ENCODE data around the gene OR51S1.

OR51S1 gene

GRCh38 chr11:4881188-4881587, 32.2 kb upstream of the OR51S1 start:
- Histone ChIP-seq H2BK12ac (ENCODE audit: low read length in 2 of 2) (no peak overlapping the region), H3K36me3 (ENCODE audit: control insufficient read depth in 1 of 2, insufficient read depth in 2 of 2, low read depth in 1 of 2, low read length in 2 of 2) (no peaks in the 10 kb centered on the region), H4K91ac (ENCODE audit: low read length) (no peak overlapping the region), H2BK15ac (ENCODE audit: low read depth, poor library complexity, severe bottlenecking) (no peak overlapping the region), H2AK5ac (ENCODE audit: low read length, severe bottlenecking) (no peak overlapping the region), H2BK5ac (ENCODE audit: low read depth, low read length, poor library complexity, severe bottlenecking) (no peak overlapping the region), H3K4ac (ENCODE audit: low read depth in 1 of 2, low read length in 2 of 2) (no peak overlapping the region), H3K18ac (ENCODE audit: low read depth in 1 of 2, low read length in 2 of 2) (no peak overlapping the region), H4K8ac (ENCODE audit: low read length) (no peak overlapping the region), H3K27ac (ENCODE audit: low read length, poor library complexity, severe bottlenecking) (no peak overlapping the region), H2BK120ac (ENCODE audit: low read depth, low read length) (no peak overlapping the region), H3K4me3 (ENCODE audit: insufficient read depth in 1 of 2, low read depth in 1 of 2, low read length in 2 of 2) (no peak overlapping the region), H3K4me1 (ENCODE audit: control insufficient read depth, insufficient read depth, low read depth, low read length) (peaks cover 2% of the 10 kb centered on the region), H3K14ac (ENCODE audit: low read length in 2 of 2) (no peak overlapping the region), H2AFZ (ENCODE audit: low read depth, low read length) (no peak overlapping the region), H3K4me2 (ENCODE audit: low read length, poor library complexity, severe bottlenecking) (no peak overlapping the region), H3K9ac (ENCODE audit: low read length) (no peak overlapping the region), H3K9me3 (ENCODE audit: control insufficient read depth, low read length) (no peaks in the 10 kb centered on the region), H3K23ac (ENCODE audit: low read length in 2 of 2) (no peak overlapping the region), H3K79me1 (replicated peaks; ENCODE audit: low read length, poor library complexity, severe bottlenecking) (no peaks in the 10 kb centered on the region), H3K27me3 (ENCODE audit: control insufficient read depth in 1 of 2, insufficient read depth in 1 of 2, low read length in 2 of 2) (no peaks in the 10 kb centered on the region)
- 71% methylated on average over 4 of the region's 4 CpGs for WGBS
- no peak for DNase-seq

- no peak overlapping the region for H3K4me2 ChIP-seq (ENCODE audit: low read length, poor library complexity, severe bottlenecking)
- no peak for DNase-seq
- H3K9me3 ChIP-seq (ENCODE audit: control insufficient read depth, low read length): peaks cover 10% of the 10 kb centered on the region
- H3K27me3 ChIP-seq (ENCODE audit: control insufficient read depth in 1 of 2, insufficient read depth in 1 of 2, low read length in 2 of 2): no peaks in the 10 kb centered on the region
- no peak overlapping the region for H3K27ac ChIP-seq (ENCODE audit: low read length, poor library complexity, severe bottlenecking)
- no peaks in the 10 kb centered on the region for H3K36me3 ChIP-seq (ENCODE audit: control insufficient read depth in 1 of 2, insufficient read depth in 2 of 2, low read depth in 1 of 2, low read length in 2 of 2)
- WGBS: 60% methylated on average over 1 of the region's 1 CpG
- no peak overlapping the region for H2AK5ac ChIP-seq (ENCODE audit: low read length, severe bottlenecking)
- H3K4me1 ChIP-seq (ENCODE audit: control insufficient read depth, insufficient read depth, low read depth, low read length): no peaks in the 10 kb centered on the region
- no peak overlapping the region for H3K14ac ChIP-seq (ENCODE audit: low read length in 2 of 2)
- H2BK5ac ChIP-seq (ENCODE audit: low read depth, low read length, poor library complexity, severe bottlenecking): no peak overlapping the region
- no peak overlapping the region for H3K18ac ChIP-seq (ENCODE audit: low read depth in 1 of 2, low read length in 2 of 2)
- H3K79me1 ChIP-seq (replicated peaks; ENCODE audit: low read length, poor library complexity, severe bottlenecking): no peaks in the 10 kb centered on the region
- no peak overlapping the region for H4K8ac ChIP-seq (ENCODE audit: low read length)
- no peak overlapping the region for H2BK12ac ChIP-seq (ENCODE audit: low read length in 2 of 2)
- no peak overlapping the region for H2BK15ac ChIP-seq (ENCODE audit: low read depth, poor library complexity, severe bottlenecking)
- no peak overlapping the region for H2BK120ac ChIP-seq (ENCODE audit: low read depth, low read length)
- no peak overlapping the region for H3K4ac ChIP-seq (ENCODE audit: low read depth in 1 of 2, low read length in 2 of 2)
- no peak overlapping the region for H4K91ac ChIP-seq (ENCODE audit: low read length)
- H3K9ac ChIP-seq (ENCODE audit: low read length): no peak overlapping the region
- no peak overlapping the region for H3K4me3 ChIP-seq (ENCODE audit: insufficient read depth in 1 of 2, low read depth in 1 of 2, low read length in 2 of 2)
- H3K23ac ChIP-seq (ENCODE audit: low read length in 2 of 2): no peak overlapping the region
- no peak overlapping the region for H2AFZ ChIP-seq (ENCODE audit: low read depth, low read length)
These were observed 16.8 kb upstream of the OR51S1 start for GRCh38 chr11:4865855-4866254.

GRCh38 chr11:4863876-4864275, 14.9 kb upstream of the OR51S1 start:
- H4K91ac ChIP-seq (ENCODE audit: low read length): no peak overlapping the region
- H3K14ac ChIP-seq (ENCODE audit: low read length in 2 of 2): no peak overlapping the region
- WGBS: 87% methylated on average over 2 of the region's 4 CpGs
- no peaks in the 10 kb centered on the region for H3K4me1 ChIP-seq (ENCODE audit: control insufficient read depth, insufficient read depth, low read depth, low read length)
- H3K79me1 ChIP-seq (replicated peaks; ENCODE audit: low read length, poor library complexity, severe bottlenecking): no peaks in the 10 kb centered on the region
- H2AFZ ChIP-seq (ENCODE audit: low read depth, low read length): no peak overlapping the region
- H2BK120ac ChIP-seq (ENCODE audit: low read depth, low read length): no peak overlapping the region
- H2BK5ac ChIP-seq (ENCODE audit: low read depth, low read length, poor library complexity, severe bottlenecking): no peak overlapping the region
- no peak overlapping the region for H2AK5ac ChIP-seq (ENCODE audit: low read length, severe bottlenecking)
- H3K18ac ChIP-seq (ENCODE audit: low read depth in 1 of 2, low read length in 2 of 2): no peak overlapping the region
- no peak overlapping the region for H4K8ac ChIP-seq (ENCODE audit: low read length)
- H3K4me3 ChIP-seq (ENCODE audit: insufficient read depth in 1 of 2, low read depth in 1 of 2, low read length in 2 of 2): no peak overlapping the region
- no peak for DNase-seq
- no peak overlapping the region for H3K9ac ChIP-seq (ENCODE audit: low read length)
- H3K36me3 ChIP-seq (ENCODE audit: control insufficient read depth in 1 of 2, insufficient read depth in 2 of 2, low read depth in 1 of 2, low read length in 2 of 2): no peaks in the 10 kb centered on the region
- H3K9me3 ChIP-seq (ENCODE audit: control insufficient read depth, low read length): peaks cover 10% of the 10 kb centered on the region
- no peak overlapping the region for H3K23ac ChIP-seq (ENCODE audit: low read length in 2 of 2)
- H3K4ac ChIP-seq (ENCODE audit: low read depth in 1 of 2, low read length in 2 of 2): no peak overlapping the region
- H3K4me2 ChIP-seq (ENCODE audit: low read length, poor library complexity, severe bottlenecking): no peak overlapping the region
- H3K27ac ChIP-seq (ENCODE audit: low read length, poor library complexity, severe bottlenecking): no peak overlapping the region
- no peak overlapping the region for H2BK15ac ChIP-seq (ENCODE audit: low read depth, poor library complexity, severe bottlenecking)
- no peak overlapping the region for H2BK12ac ChIP-seq (ENCODE audit: low read length in 2 of 2)
- H3K27me3 ChIP-seq (ENCODE audit: control insufficient read depth in 1 of 2, insufficient read depth in 1 of 2, low read length in 2 of 2): no peaks in the 10 kb centered on the region

- DNase-seq: no peak
- H2BK120ac ChIP-seq (ENCODE audit: low read depth, low read length): no peak overlapping the region
- no peak overlapping the region for H3K4me3 ChIP-seq (ENCODE audit: insufficient read depth in 1 of 2, low read depth in 1 of 2, low read length in 2 of 2)
- no peak overlapping the region for H4K8ac ChIP-seq (ENCODE audit: low read length)
- no peak overlapping the region for H3K27ac ChIP-seq (ENCODE audit: low read length, poor library complexity, severe bottlenecking)
- H2BK12ac ChIP-seq (ENCODE audit: low read length in 2 of 2): no peak overlapping the region
- no peaks in the 10 kb centered on the region for H3K36me3 ChIP-seq (ENCODE audit: control insufficient read depth in 1 of 2, insufficient read depth in 2 of 2, low read depth in 1 of 2, low read length in 2 of 2)
- H3K4ac ChIP-seq (ENCODE audit: low read depth in 1 of 2, low read length in 2 of 2): no peak overlapping the region
- H2AFZ ChIP-seq (ENCODE audit: low read depth, low read length): no peak overlapping the region
- no peak overlapping the region for H3K9ac ChIP-seq (ENCODE audit: low read length)
- H2AK5ac ChIP-seq (ENCODE audit: low read length, severe bottlenecking): no peak overlapping the region
- H3K23ac ChIP-seq (ENCODE audit: low read length in 2 of 2): no peak overlapping the region
- no peak overlapping the region for H4K91ac ChIP-seq (ENCODE audit: low read length)
- no peaks in the 10 kb centered on the region for H3K27me3 ChIP-seq (ENCODE audit: control insufficient read depth in 1 of 2, insufficient read depth in 1 of 2, low read length in 2 of 2)
- H3K4me1 ChIP-seq (ENCODE audit: control insufficient read depth, insufficient read depth, low read depth, low read length): no peaks in the 10 kb centered on the region
- no peak overlapping the region for H3K4me2 ChIP-seq (ENCODE audit: low read length, poor library complexity, severe bottlenecking)
- H2BK15ac ChIP-seq (ENCODE audit: low read depth, poor library complexity, severe bottlenecking): no peak overlapping the region
- H3K18ac ChIP-seq (ENCODE audit: low read depth in 1 of 2, low read length in 2 of 2): no peak overlapping the region
- no peaks in the 10 kb centered on the region for H3K79me1 ChIP-seq (replicated peaks; ENCODE audit: low read length, poor library complexity, severe bottlenecking)
- H2BK5ac ChIP-seq (ENCODE audit: low read depth, low read length, poor library complexity, severe bottlenecking): no peak overlapping the region
- H3K9me3 ChIP-seq (ENCODE audit: control insufficient read depth, low read length): peaks cover 4% of the 10 kb centered on the region
- H3K14ac ChIP-seq (ENCODE audit: low read length in 2 of 2): no peak overlapping the region
These were observed 13.6 kb upstream of the OR51S1 start for GRCh38 chr11:4862447-4863236.

All from mesenchymal stem cell (in vitro differentiated cells and primary cell).